Naive thymus-derived CD4-positive, alpha-beta T cell (primary cell): Measurements from ENCODE around the gene GATA2. TPM values are rescaled to one million over a fixed set of nuclear protein-coding genes. Genes with fewer than 3 reads are reported as not detected.

Experiments
- ATAC-seq: fragments of 150-1000 bp; cut with Tn5 transposase; 2 replicates; pipeline ENCODE4 v1.10.0; 2021; ENCODE audit warnings: mild to moderate bottlenecking, moderate library complexity
- CTCF ChIA-PET: fragments of 350-600 bp; sonication (Branson Sonifier 250); formaldehyde crosslinking; loops from one replicate; lab custom pipeline; 2021; ENCODE audit warnings: antibody characterized with exemption; lab: Charles Lee
- POLR2A ChIA-PET: fragments of 350-600 bp; sonication (Branson Sonifier 250); formaldehyde crosslinking; loops from one replicate; lab custom pipeline; 2021; ENCODE audit warnings: antibody characterized with exemption, inconsistent platforms; lab: Charles Lee
- DNase-seq, 9 donors: peaks; one replicate each; pipeline versions ENCODE4 v3.0.0 to v3.0.0-alpha.2; 2020 to 2022; ENCODE audit warnings: mixed read lengths in 1 of 9
- H3K27ac ChIP-seq: one replicate; pipeline ENCODE4 v1.7.0; 2013; ENCODE audit warnings: mild to moderate bottlenecking, low read depth, low read length, moderate library complexity
- H3K27me3 ChIP-seq, 2 donors: one replicate each; pipeline ENCODE4 v1.7.0; 2013; ENCODE audit warnings: low read length in 2 of 2, mild to moderate bottlenecking in 2 of 2, moderate library complexity in 2 of 2; ENCODE audit not compliant: control insufficient read depth in 2 of 2, insufficient read depth in 2 of 2
- H3K36me3 ChIP-seq, 3 experiments: 1 replicate in 2 of 3; 2 replicates in 1 of 3; pipeline ENCODE4 v1.7.0; 2013; ENCODE audit warnings: low read length in 3 of 3, mild to moderate bottlenecking in 3 of 3, moderate library complexity in 1 of 3; ENCODE audit not compliant: insufficient read depth in 3 of 3, control insufficient read depth in 2 of 3
- H3K4me1 ChIP-seq, 2 donors: one replicate each; pipeline ENCODE4 v1.7.0; 2013; ENCODE audit warnings: low read length in 2 of 2, mild to moderate bottlenecking in 2 of 2, moderate library complexity in 1 of 2; ENCODE audit not compliant: control insufficient read depth in 2 of 2, insufficient read depth in 2 of 2
- H3K4me3 ChIP-seq: 2 replicates; pipeline ENCODE4 v1.7.0; 2013; ENCODE audit warnings: mild to moderate bottlenecking, low read length
- H3K9me3 ChIP-seq, 3 experiments: 1 replicate in 2 of 3; 2 replicates in 1 of 3; pipeline ENCODE4 v1.7.0; 2013; ENCODE audit warnings: low read length in 3 of 3; ENCODE audit not compliant: control insufficient read depth in 2 of 3
- H3K27ac Mint-ChIP-seq, 9 donors: one replicate each; pipeline ENCODE4 v1.8.0; 2020 to 2022; ENCODE audit warnings: mixed read lengths in 9 of 9, mild to moderate bottlenecking in 8 of 9, moderate library complexity in 5 of 9, inconsistent platforms in 2 of 9
- H3K27me3 Mint-ChIP-seq, 5 donors: one replicate each; pipeline ENCODE4 v1.8.0; 2021 to 2022; ENCODE audit warnings: mixed read lengths in 5 of 5, mild to moderate bottlenecking in 1 of 5
- H3K36me3 Mint-ChIP-seq, 5 donors: one replicate each; pipeline ENCODE4 v1.8.0; 2020 to 2022; ENCODE audit warnings: mixed read lengths in 5 of 5, mild to moderate bottlenecking in 3 of 5, inconsistent platforms in 1 of 5
- H3K4me1 Mint-ChIP-seq, 7 donors: one replicate each; pipeline ENCODE4 v1.8.0; 2020 to 2022; ENCODE audit warnings: mixed read lengths in 7 of 7, mild to moderate bottlenecking in 3 of 7, inconsistent platforms in 1 of 7
- H3K4me3 Mint-ChIP-seq, 10 donors: one replicate each; pipeline ENCODE4 v1.8.0; 2020 to 2022; ENCODE audit warnings: mild to moderate bottlenecking in 10 of 10, mixed read lengths in 10 of 10, moderate library complexity in 6 of 10, inconsistent platforms in 2 of 10
- H3K9me3 Mint-ChIP-seq, 11 donors: one replicate each; pipeline ENCODE4 v1.8.0; 2020 to 2022; ENCODE audit warnings: mixed read lengths in 11 of 11, mild to moderate bottlenecking in 4 of 11, inconsistent platforms in 1 of 11, moderate library complexity in 1 of 11
- intact Hi-C, 2 donors: fragments of 100-400 bp; cut with micrococcal nuclease; formaldehyde crosslinking; loops; one replicate each; pipeline ENCODE4 v1.15.1; 2023
- polyA plus RNA-seq, 2 donors: library from polyadenylated mRNA; unstranded; fragments of 300-500 nt; fragmentation: Illumina TruSeq; gene quantifications; one replicate each; pipeline ENCODE4 v1.2.3, GENCODE V29; 2021
- total RNA-seq, 6 experiments: library from RNA in 5 of 6; stranded (reverse) in 5 of 6; gene quantifications; 1 replicate in 5 of 6; 2 replicates in 1 of 6; pipeline ENCODE4 v1.2.3 and lab custom pipeline; 2021 to 2026

The GATA2 gene
- total and polyA plus RNA-seq, 7 experiments from 2014 or later: 0.30 to 70.9 (median 14.0) TPM; not detected in 4

DNA sequence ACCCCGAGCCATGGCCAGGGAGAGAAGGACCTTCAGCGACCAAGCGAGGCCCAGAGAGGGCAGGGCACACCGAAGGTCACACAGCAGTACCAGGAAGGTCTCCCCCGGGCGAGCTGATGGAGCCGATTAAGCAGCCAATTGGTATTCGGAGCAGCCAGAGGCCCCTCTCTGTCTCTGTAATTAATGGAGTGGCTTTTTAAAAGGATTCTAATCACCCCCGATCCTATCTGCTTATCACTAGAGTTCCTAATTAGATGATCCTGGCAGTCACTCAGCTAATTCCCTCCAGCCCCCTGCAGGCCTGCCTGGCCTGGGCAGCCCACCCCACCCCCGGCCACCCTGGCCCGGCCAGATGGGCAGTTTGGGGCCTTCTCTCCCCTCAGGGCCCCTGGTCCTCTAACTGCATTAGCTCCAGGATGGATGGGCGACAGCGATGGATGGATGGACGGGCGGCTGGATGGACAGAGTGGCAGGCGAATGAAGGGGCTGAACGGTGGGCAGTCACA lies 24.7 kb downstream of the GATA2 start:
- no peak for DNase-seq
- no peaks in the 10 kb centered on the region for H3K4me1 ChIP-seq
- POLR2A ChIA-PET: no interaction called here
- Mint-ChIP-seq H3K36me3 (peaks cover 0 to 3% (median 0%) of the 10 kb centered on the region in 5 donors), H3K9me3 (peaks cover 0 to 2% (median 0%) of the 10 kb centered on the region in 11 donors), H3K4me1 (peaks cover 3 to 15% (median 9%) of the 10 kb centered on the region in 7 donors), H3K27me3 (peaks cover 20 to 36% (median 26%) of the 10 kb centered on the region in 5 donors), H3K4me3 (no peak overlapping the region), H3K27ac (peak overlapping the region in 1 of 9 donors; percentile 43)
- H3K4me3 ChIP-seq: no peak overlapping the region
- intact Hi-C loops: loop anchor here in 1 of 2 donors (5.0 kb wide), 1 partner anchor 41 kb away; no protein-coding TSS in a partner anchor
- H3K36me3 ChIP-seq: no peaks in the 10 kb centered on the region
- ATAC-seq: no peak
- no peaks in the 10 kb centered on the region for H3K9me3 ChIP-seq
- no peak overlapping the region for H3K27ac ChIP-seq
- H3K27me3 ChIP-seq: no peaks in the 10 kb centered on the region
- CTCF ChIA-PET: no interaction called here

DNA sequence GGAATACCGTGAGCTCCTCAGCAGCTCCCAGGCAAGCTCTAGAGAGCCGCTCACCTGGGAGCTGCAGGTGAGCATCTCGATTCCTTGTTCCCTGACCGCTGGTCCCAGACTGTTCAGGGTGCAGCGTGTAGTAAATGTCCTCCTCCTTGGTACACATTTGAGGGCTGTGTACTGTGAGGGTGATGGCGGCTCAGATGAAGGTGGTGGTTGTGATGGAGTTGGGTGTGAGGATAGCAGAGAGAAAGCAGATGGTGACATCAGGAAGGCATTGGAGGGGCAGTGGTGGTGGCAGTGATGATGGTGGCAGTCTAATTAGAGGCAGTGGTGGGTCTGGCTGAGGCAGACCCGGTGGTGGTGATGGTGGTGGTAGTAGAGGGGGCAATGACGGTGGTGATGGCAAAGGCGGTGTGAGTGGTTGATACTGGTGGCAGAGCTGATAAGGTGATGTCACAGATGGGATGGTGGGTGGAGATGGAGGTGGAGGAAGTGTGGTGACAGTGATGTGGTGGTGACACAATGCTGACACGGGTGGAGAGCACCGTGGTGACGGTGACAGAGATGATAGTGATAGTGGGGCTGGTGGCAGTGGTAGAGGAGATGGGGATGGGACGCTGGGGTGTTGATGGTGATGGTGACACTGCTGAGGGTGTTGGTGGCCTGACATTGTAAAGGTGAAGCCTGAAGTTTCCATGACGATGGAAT lies 26.0 kb downstream of the GATA2 start, which contains the start of gene DNAJB8:
DNAJB8 (minus strand) TSS at position 51 of the 702 bp plus-strand sequence. CDS start 3,645 bp downstream, outside the sequence.
- CTCF ChIA-PET: no interaction called here
- H3K27ac Mint-ChIP-seq: peak within 1 kb of the TSS in 8 of 9 donors; percentile 0 to 69 (median 49)
- peak in 7 of 9 donors; percentile 15 to 55 (median 37) for DNase-seq

DNA sequence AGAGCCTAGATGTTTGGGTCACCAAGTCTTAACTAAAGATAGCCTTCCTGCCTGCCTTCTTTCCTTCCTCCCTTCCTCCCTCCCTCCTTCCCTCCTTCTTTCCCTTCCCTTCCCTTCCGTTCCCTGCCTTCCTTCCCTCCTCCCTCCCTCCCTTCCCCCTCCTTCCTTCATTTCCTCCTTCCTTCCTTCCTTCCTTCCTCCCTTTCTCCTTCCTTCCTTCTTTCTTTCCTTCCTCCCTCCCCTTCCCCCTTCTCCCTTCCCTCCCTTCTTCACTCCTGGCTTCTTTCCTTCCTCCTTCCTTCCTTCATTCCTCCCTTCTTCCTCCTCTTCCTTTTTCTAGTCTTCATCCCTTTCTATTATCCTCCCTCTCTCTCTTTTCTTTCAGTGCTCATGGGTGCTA lies 28.3 kb downstream of the GATA2 start:
- Mint-ChIP-seq H3K4me3 (no peak overlapping the region), H3K27ac (peak overlapping the region in 1 of 9 donors; percentile 17), H3K27me3 (peaks cover 12 to 30% (median 18%) of the 10 kb centered on the region in 5 donors), H3K4me1 (peaks cover 3 to 15% (median 9%) of the 10 kb centered on the region in 7 donors), H3K36me3 (peaks cover 0 to 3% (median 0%) of the 10 kb centered on the region in 5 donors), H3K9me3 (no peaks in the 10 kb centered on the region)
- Histone ChIP-seq H3K36me3 (no peaks in the 10 kb centered on the region), H3K9me3 (no peaks in the 10 kb centered on the region), H3K4me1 (no peaks in the 10 kb centered on the region), H3K27ac (no peak overlapping the region), H3K4me3 (no peak overlapping the region), H3K27me3 (no peaks in the 10 kb centered on the region)
- intact Hi-C loops: loop anchor here in 1 of 2 donors (5.0 kb wide), 1 partner anchor 37 kb away; no protein-coding TSS in a partner anchor
- DNase-seq (no peak), ATAC-seq (no peak)
- ChIA-PET CTCF (no interaction called here), POLR2A (no interaction called here)

More for the DNA sequence above, 26.0 kb downstream of the GATA2 start, which contains the start of gene DNAJB8:
- peak; percentile 84 for ATAC-seq
- H3K36me3 Mint-ChIP-seq: peaks cover 0 to 3% (median 0%) of the 10 kb centered on the region in 5 donors
- peaks cover 0 to 2% (median 0%) of the 10 kb centered on the region in 11 donors for H3K9me3 Mint-ChIP-seq
- H3K27me3 Mint-ChIP-seq: peaks cover 20 to 36% (median 24%) of the 10 kb centered on the region in 5 donors
- intact Hi-C loops: loop anchor here in 1 of 2 donors (5.0 kb wide), 1 partner anchor 40 kb away; no protein-coding TSS in a partner anchor
- Histone ChIP-seq H3K27me3 (no peaks in the 10 kb centered on the region), H3K9me3 (no peaks in the 10 kb centered on the region), H3K27ac (no peak within 1 kb of the TSS), H3K36me3 (no peaks in the 10 kb centered on the region), H3K4me3 (no peak within 1 kb of the TSS), H3K4me1 (no peaks in the 10 kb centered on the region)
- POLR2A ChIA-PET: no interaction called here
- H3K4me3 Mint-ChIP-seq: peak within 1 kb of the TSS in 1 of 10 donors; percentile 38
- H3K4me1 Mint-ChIP-seq: peaks cover 3 to 15% (median 9%) of the 10 kb centered on the region in 7 donors

DNA sequence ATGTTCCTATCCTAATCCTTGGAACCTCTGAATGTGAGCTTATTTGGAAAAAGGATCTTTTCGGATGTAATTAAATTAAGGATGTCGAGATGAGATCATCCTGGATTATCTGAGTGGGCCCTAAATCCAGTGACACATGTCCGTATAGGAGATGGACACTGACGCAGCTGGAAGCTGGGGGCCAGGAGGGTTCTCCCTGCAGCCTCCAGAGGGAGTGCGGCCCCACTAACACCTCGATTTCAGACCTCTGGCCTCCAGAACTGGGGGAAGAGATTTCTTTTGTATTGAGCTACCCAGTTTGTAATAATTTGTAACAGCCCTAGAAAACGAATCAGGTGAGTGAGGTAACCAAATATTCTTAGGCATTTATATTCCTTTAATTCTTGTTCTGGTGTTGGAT lies 28.8 kb downstream of the GATA2 start:
- Mint-ChIP-seq H3K9me3 (no peaks in the 10 kb centered on the region), H3K27me3 (peaks cover 12 to 30% (median 18%) of the 10 kb centered on the region in 5 donors), H3K27ac (no peak overlapping the region), H3K4me1 (peaks cover 3 to 15% (median 9%) of the 10 kb centered on the region in 7 donors), H3K36me3 (peaks cover 0 to 3% (median 0%) of the 10 kb centered on the region in 5 donors), H3K4me3 (no peak overlapping the region)
- Histone ChIP-seq H3K27ac (no peak overlapping the region), H3K27me3 (no peaks in the 10 kb centered on the region), H3K4me3 (no peak overlapping the region), H3K9me3 (no peaks in the 10 kb centered on the region), H3K4me1 (no peaks in the 10 kb centered on the region), H3K36me3 (no peaks in the 10 kb centered on the region)
- intact Hi-C loops: no loop called here
- ChIA-PET CTCF (no interaction called here), POLR2A (no interaction called here)
- ATAC-seq (no peak), DNase-seq (no peak)

DNA sequence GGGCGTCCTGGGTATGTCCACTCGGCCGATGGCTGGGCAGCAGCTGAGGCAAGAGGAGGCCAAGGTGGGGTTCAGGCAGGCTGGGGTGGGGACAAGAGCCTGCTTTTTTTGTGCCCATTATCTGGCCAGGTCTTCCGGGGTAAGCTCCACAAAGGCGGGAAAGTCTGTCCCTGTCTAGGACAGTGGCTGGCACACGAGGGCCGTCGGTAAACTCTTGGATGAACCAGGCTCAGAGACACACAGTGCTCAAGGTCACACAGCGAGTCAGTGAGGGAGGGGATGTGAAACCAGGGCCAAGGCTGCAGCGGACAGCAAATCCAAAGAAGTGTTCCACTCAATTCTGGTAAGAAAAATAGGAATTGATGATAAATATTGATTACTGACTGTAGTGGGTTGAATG lies 29.2 kb downstream of the GATA2 start:
- ChIA-PET POLR2A (interaction anchor here (0.5 kb wide), 1 partner anchor 34 kb away, joined by 3 read pairs; no protein-coding TSS in a partner anchor), CTCF (no interaction called here)
- H3K9me3 Mint-ChIP-seq: no peaks in the 10 kb centered on the region

DNA sequence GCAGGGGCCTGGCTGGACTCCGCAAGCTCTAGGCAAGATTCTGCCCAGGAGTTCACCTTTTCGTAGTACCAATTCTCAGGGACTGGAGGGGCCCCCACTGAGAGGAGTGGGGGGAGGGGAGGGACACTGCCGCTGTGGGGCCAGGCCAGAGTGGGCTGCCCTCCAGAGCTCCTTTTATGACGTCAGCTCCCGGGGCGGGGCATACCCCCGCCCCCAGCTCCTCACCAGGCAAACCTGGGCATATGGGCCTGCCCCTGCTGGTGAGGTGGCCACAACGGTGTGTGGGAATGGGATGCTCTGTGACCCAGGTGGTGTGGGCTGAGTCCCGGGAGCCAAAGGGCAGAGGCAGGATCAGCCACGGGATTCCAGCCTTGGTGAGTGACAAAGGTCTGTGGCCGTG lies 29.6 kb downstream of the GATA2 start:
- Mint-ChIP-seq H3K27me3 (peaks cover 12 to 30% (median 18%) of the 10 kb centered on the region in 5 donors), H3K4me3 (no peak overlapping the region), H3K27ac (no peak overlapping the region), H3K36me3 (peaks cover 0 to 3% (median 0%) of the 10 kb centered on the region in 5 donors), H3K9me3 (no peaks in the 10 kb centered on the region), H3K4me1 (peaks cover 3 to 15% (median 9%) of the 10 kb centered on the region in 7 donors)
- ATAC-seq (no peak), DNase-seq (no peak)
- Histone ChIP-seq H3K4me1 (no peaks in the 10 kb centered on the region), H3K27ac (no peak overlapping the region), H3K4me3 (no peak overlapping the region), H3K36me3 (no peaks in the 10 kb centered on the region), H3K9me3 (no peaks in the 10 kb centered on the region), H3K27me3 (no peaks in the 10 kb centered on the region)
- intact Hi-C loops: no loop called here
- POLR2A ChIA-PET: interaction anchor here (0.5 kb wide), 1 partner anchor 34 kb away, joined by 3 read pairs; no protein-coding TSS in a partner anchor
- CTCF ChIA-PET: no interaction called here

More for the DNA sequence above, 29.2 kb downstream of the GATA2 start:
- ATAC-seq (no peak), DNase-seq (no peak)
- peaks cover 0 to 3% (median 0%) of the 10 kb centered on the region in 5 donors for H3K36me3 Mint-ChIP-seq
- Histone ChIP-seq H3K27me3 (no peaks in the 10 kb centered on the region), H3K9me3 (no peaks in the 10 kb centered on the region), H3K27ac (no peak overlapping the region), H3K4me3 (no peak overlapping the region), H3K36me3 (no peaks in the 10 kb centered on the region), H3K4me1 (no peaks in the 10 kb centered on the region)
- peaks cover 3 to 15% (median 9%) of the 10 kb centered on the region in 7 donors for H3K4me1 Mint-ChIP-seq
- H3K27me3 Mint-ChIP-seq: peaks cover 12 to 30% (median 18%) of the 10 kb centered on the region in 5 donors
- H3K4me3 Mint-ChIP-seq: no peak overlapping the region
- no peak overlapping the region for H3K27ac Mint-ChIP-seq
- intact Hi-C loops: no loop called here
